SJCRH30 (cell line): Measurements from ENCODE around the gene C10orf90. TPM values are rescaled to one million over a fixed set of nuclear protein-coding genes. Genes with fewer than 3 reads are reported as not detected.

Experiments used
- DNase-seq, 2 experiments: peaks; one replicate each; pipeline ENCODE4 v3.0.0-alpha.2; 2015 to 2020
- H3K27ac ChIP-seq: fragments of 250-450 bp; sonication (Bioruptor Pico); 2 replicates; pipeline ENCODE4 v1.5.1; 2020; ENCODE audit warnings: mild to moderate bottlenecking, moderate library complexity
- H3K27me3 ChIP-seq: fragments of 250-450 bp; sonication (Bioruptor Pico); 2 replicates; pipeline ENCODE4 v1.5.1; 2020; ENCODE audit warnings: mild to moderate bottlenecking, moderate library complexity
- H3K36me3 ChIP-seq: fragments of 250-450 bp; sonication (Bioruptor Pico); 2 replicates; pipeline ENCODE4 v1.5.1; 2020; ENCODE audit warnings: mild to moderate bottlenecking, moderate library complexity
- H3K4me1 ChIP-seq: fragments of 250-450 bp; sonication (Bioruptor Pico); 2 replicates; pipeline ENCODE4 v1.5.1; 2020; ENCODE audit warnings: mild to moderate bottlenecking, moderate library complexity
- H3K4me3 ChIP-seq: fragments of 250-450 bp; sonication (Bioruptor Pico); 2 replicates; pipeline ENCODE4 v1.5.1; 2020; ENCODE audit warnings: mild to moderate bottlenecking, moderate library complexity
- H3K9me3 ChIP-seq: fragments of 250-450 bp; sonication (Bioruptor Pico); replicated peaks from 2 replicates; pipeline ENCODE4 v1.5.1; 2020; ENCODE audit warnings: mild to moderate bottlenecking, moderate library complexity
- total RNA-seq: library from RNA; depleted of rRNA; stranded (reverse); fragments of >200 nt; shearing (Covaris generic); gene quantifications from 2 replicates; pipeline ENCODE4 v1.2.3, GENCODE V29; 2014

C10orf90 gene
- total RNA-seq, 1 experiment from 2014 or later = 0.12 TPM

DNA sequence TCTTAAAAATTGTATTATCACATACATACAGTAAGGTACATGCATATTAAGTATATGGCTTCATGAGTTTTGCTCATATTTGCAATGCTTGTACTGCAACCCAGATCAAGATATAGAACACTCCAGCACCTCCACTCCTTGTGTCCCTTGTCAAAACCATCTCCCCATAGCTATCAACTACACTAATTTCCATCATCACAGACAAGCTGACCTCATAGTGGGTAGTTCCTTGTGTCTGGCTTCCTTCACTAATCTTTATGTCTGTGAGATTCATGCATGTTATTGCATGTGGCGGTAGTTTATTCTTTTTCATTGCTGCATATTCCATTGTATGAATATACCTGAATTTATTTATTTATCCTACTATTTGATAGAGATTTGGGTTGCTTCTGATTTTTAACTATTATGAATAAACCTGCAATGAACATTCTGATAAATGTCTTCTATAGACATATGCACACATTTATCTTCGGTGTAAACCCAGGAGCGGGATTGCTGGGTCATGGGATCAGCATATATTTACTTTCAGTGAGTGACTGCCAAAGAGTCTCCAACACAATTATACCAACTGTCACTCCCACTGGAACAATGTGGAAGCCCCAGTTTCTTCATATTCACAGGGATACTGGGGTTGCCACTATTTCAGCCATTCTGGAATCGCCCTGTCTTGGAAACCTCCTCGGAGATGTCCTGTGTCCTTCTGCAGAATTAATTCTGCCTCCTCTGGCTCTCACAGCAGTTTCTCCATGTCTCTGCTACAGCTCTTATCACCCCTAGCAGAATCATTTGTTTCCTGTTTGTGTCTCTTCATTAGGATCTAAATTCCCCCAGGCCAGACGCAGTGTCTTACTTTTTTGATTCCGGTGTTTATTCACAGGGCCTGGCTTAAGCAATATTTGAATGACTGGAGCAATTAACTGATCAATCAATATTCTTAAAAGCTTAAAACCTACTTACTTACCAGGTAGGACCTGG, 267.5 kb downstream of the C10orf90 start:
- peaks cover 11% of the 10 kb centered on the region for H3K4me1 ChIP-seq
- H3K36me3 ChIP-seq = no peaks in the 10 kb centered on the region
- H3K4me3 ChIP-seq = no peak overlapping the region
- DNase-seq = no peak
- no peaks in the 10 kb centered on the region for H3K27me3 ChIP-seq
- no peak overlapping the region for H3K27ac ChIP-seq
- H3K9me3 ChIP-seq = no peaks in the 10 kb centered on the region

DNA sequence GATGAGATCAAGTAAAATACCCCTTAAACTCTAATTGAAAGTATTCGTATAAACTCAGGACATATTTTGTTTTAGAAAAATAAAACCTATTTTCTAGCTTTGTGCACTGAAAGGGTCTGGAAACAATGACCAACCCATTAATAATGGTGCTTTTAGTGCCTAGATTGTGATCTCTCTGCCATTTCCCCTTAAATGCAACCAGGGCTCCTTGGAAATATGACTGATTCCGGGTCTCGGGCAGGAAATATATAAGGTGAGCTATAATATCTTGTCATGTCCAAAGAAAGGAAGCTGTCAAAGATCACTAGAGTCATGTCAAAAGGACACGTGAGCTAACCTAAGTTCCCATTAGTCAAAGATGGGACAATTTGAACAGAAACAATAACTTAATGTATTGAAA, 269.9 kb downstream of the C10orf90 start:
- Histone ChIP-seq H3K4me3 (no peak overlapping the region), H3K36me3 (no peaks in the 10 kb centered on the region), H3K27me3 (no peaks in the 10 kb centered on the region), H3K4me1 (peaks cover 23% of the 10 kb centered on the region), H3K9me3 (no peaks in the 10 kb centered on the region), H3K27ac (no peak overlapping the region)
- no peak for DNase-seq

DNA sequence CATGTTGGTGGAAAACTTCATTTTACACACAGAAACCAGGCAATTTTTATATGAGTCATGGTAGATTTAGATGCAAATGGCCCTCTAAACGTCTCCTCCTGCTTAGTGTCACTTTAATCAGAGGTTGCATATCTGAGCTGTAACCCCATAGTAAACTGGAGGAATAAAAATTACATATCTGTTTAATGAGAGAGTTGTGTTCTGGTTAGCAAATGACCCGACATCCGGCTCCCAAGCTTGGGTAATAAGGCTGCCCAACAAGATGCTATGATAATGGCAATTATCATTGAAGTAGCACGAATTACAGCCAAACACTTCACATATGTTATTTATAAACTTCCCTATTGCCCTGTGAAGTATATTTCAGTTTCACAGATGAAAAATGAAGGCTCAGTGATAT, 271.6 kb downstream of the C10orf90 start:
- no peak for DNase-seq
- Histone ChIP-seq H3K4me3 (no peak overlapping the region), H3K36me3 (no peaks in the 10 kb centered on the region), H3K27ac (peak overlapping the region; percentile 14; the same call in 1 of the 2 replicates), H3K27me3 (no peaks in the 10 kb centered on the region), H3K4me1 (peaks cover 23% of the 10 kb centered on the region), H3K9me3 (no peaks in the 10 kb centered on the region)

DNA sequence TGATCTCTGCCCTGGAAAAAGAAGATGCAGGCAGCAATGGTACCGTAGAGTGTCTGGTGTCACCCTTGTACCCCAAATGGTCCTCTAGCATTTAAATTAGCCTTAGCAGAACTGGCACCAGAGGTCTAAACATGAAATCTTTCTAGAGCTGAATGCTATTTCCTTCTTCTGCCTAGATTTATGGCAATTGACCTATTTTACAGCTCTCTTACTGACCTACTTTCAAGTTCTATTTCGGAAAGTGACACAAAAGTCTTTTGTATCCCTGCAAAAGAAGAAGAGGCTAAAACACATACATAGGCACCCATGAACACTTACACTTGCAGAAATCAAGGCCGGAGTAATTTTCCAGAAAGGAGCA, 272.1 kb downstream of the C10orf90 start:
- no peak overlapping the region for H3K4me3 ChIP-seq
- no peaks in the 10 kb centered on the region for H3K36me3 ChIP-seq
- no peaks in the 10 kb centered on the region for H3K27me3 ChIP-seq
- no peaks in the 10 kb centered on the region for H3K9me3 ChIP-seq
- H3K4me1 ChIP-seq = peaks cover 23% of the 10 kb centered on the region
- DNase-seq = no peak
- peak overlapping the region; percentile 68 for H3K27ac ChIP-seq

DNA sequence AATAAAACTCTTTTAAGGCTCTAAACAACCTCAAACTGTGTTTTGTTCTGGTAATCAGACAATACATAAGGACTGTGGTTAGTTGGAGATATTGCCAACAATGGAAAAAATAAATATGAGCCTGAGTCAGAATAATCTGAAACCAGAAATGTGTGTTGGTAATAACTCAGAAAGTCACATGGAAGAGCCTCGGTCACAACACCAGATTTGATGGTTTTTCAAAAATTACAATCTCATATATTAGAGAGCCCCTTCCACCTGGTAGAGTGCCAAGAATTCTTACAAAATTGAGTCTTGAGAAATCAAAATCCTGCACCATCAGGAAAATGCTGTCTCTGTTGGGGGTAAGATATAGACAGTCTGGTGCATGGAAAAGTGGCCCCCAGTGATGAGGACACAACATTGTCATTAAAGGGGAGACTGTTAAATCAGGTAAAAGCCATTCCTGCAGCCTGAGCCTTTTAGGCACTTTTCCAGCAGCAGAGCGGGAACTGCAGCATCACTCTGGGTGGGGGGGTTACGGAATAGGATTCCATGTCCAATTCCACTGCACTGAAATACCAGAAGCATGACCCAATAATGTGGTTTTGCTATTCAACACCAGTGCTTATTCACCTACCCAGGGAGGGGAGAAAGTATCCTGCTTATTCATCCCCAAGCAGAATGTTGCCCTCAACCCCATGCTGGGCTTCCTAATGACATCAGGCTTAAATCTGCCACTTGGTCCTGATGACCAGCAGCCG, 272.7 kb downstream of the C10orf90 start:
- Histone ChIP-seq H3K27me3 (no peaks in the 10 kb centered on the region), H3K9me3 (no peaks in the 10 kb centered on the region), H3K4me1 (peaks cover 23% of the 10 kb centered on the region), H3K27ac (peak overlapping the region; percentile 68), H3K36me3 (no peaks in the 10 kb centered on the region), H3K4me3 (no peak overlapping the region)
- DNase-seq = peak; percentile 78 to 86

DNA sequence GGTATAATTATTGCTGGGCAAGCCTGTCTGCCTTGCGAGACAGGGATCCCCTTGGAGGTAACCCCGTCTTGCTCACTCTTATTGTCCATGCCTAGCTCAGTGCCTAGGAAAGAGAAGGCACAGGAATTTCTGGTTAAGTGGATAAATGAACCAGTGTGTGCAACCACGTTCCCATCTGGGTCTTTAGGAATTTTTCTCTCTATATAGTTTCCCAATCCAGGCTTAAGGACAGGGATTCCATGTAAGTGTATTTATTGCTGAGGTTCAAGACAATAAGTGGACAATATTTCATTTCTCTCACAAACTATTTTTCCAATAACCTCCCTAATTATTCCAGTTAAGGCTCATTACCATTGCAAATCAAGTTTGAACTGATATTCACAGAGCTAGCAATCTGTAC, 273.3 kb downstream of the C10orf90 start:
- no peak for DNase-seq
- Histone ChIP-seq H3K9me3 (no peaks in the 10 kb centered on the region), H3K27ac (peak overlapping the region; percentile 68), H3K36me3 (no peaks in the 10 kb centered on the region), H3K27me3 (no peaks in the 10 kb centered on the region), H3K4me3 (no peak overlapping the region), H3K4me1 (peaks cover 24% of the 10 kb centered on the region)

DNA sequence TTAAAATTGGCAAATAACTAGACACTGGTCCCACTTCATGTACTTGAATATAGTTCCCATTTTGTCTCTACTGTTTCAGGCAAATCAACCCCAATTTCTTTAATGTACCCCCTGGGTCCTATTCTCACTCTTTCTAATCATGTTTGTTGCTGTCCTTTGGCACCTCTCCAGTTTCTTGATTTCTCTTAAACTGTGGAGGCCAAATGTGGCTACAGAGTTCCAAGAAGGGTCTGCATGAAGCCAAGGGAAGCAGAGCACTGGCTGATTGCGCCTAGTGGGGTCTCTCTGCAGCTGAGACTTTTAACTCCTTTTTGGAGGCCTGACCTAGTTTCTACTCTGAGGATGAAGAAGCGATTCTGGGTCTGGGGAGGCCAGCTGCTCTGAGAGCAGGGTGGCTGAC, 275.5 kb downstream of the C10orf90 start:
- peaks cover 32% of the 10 kb centered on the region for H3K4me1 ChIP-seq
- no peak overlapping the region for H3K4me3 ChIP-seq
- H3K9me3 ChIP-seq = no peaks in the 10 kb centered on the region
- no peaks in the 10 kb centered on the region for H3K36me3 ChIP-seq
- no peak for DNase-seq
- no peak overlapping the region for H3K27ac ChIP-seq
- H3K27me3 ChIP-seq = no peaks in the 10 kb centered on the region

DNA sequence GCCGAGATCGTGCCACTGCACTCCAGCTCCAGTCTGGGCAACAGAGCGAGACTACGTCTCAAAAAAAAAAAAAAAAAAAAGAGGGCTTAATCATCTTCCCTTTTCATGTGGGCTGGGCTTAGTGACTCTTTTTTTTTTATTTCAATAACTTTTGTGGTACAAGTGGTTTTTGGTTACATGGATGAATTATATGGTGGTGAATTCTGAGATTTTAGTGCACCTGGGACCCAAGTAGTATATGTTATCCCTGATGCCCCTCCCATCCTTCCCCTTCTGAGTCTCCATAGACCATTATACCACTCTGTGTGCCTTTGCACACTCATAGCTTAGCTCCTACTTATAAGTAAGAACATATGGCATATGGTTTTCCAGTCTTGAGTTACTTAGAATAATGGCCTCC, 277.4 kb downstream of the C10orf90 start:
- Histone ChIP-seq H3K4me3 (no peak overlapping the region), H3K9me3 (no peaks in the 10 kb centered on the region), H3K36me3 (no peaks in the 10 kb centered on the region), H3K4me1 (peaks cover 21% of the 10 kb centered on the region), H3K27ac (no peak overlapping the region; the same call in 1 of the 2 replicates), H3K27me3 (no peaks in the 10 kb centered on the region)
- DNase-seq = no peak

DNA sequence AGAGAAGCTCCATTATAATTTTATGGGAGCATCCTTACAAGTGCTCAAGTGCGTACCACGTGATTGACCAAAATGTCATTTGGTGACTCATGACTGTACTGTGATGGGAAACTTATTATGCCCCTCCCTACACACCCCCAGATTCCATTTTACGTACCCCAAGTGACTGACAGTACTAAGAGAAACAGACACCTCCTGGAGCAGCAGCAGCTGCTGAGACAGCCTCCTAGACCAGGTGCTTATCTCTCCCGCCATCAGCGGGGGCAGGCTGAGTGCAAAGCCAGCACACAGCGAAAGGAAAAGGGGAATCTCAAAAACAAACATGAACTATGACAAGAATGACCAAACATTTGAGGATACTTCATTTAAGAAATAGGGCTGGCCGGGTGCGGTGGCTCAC, 278.0 kb downstream of the C10orf90 start:
- H3K27ac ChIP-seq = peak overlapping the region; percentile 37
- peaks cover 16% of the 10 kb centered on the region for H3K4me1 ChIP-seq
- no peaks in the 10 kb centered on the region for H3K36me3 ChIP-seq
- no peaks in the 10 kb centered on the region for H3K27me3 ChIP-seq
- DNase-seq = peak; percentile 65 to 74
- no peak overlapping the region for H3K4me3 ChIP-seq
- H3K9me3 ChIP-seq = no peaks in the 10 kb centered on the region

DNA sequence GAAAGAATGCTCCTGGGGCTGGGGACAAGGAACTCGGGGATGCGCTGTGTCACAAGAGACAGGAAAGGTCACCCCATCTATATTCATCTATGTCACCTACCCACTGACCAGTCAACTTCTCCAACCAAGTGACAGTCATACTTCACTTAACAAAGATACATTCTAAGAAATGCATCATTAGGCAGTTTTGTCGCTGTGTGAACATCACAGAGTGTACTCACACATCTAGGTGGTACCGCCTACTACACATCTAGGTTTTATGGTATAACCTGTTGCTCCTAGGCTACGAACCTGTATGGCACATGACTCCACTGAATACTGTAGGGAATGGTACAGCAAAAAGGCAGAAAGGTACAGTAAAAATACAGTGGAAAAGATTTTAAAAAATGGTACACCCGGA, 278.4 kb downstream of the C10orf90 start:
- Histone ChIP-seq H3K4me3 (no peak overlapping the region), H3K36me3 (no peaks in the 10 kb centered on the region), H3K27ac (no peak overlapping the region), H3K27me3 (no peaks in the 10 kb centered on the region), H3K4me1 (peaks cover 12% of the 10 kb centered on the region), H3K9me3 (no peaks in the 10 kb centered on the region)
- DNase-seq = no peak

DNA sequence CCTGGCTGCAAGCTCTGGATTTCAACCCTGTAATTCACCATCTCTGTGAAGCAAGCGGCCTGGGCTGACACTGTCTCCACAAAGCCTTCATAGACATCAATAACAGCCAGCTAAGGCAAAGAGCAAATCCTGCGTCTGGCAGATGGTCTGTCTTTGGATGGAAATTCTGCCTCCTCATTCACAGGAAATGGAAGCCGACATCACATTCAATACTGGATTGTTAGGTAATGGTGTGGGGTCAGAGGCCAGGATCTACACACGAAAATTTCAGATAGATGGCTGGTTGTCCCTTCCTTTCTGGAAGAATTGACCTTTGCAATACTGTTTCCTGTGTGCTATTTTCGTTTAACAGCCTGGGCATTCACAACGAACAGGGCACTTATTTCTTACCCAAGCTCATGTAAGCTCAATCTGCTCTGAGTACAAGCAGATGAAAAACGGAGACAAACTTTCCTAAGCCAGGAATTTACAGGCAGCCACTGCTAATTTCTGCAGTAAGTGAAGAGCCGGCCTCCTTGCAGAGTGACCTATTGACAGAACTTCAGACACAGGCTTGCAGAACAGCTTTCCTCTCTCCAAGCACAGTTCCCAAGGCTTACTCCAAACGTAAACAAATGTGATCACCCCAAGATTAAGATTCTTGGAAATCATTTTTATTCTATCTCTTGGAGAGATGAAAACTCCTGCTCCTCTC, 279.2 kb downstream of the C10orf90 start:
- no peak overlapping the region for H3K27ac ChIP-seq
- no peaks in the 10 kb centered on the region for H3K36me3 ChIP-seq
- H3K27me3 ChIP-seq = no peaks in the 10 kb centered on the region
- H3K4me1 ChIP-seq = peaks cover 9% of the 10 kb centered on the region; the same call in 1 of the 2 replicates
- no peaks in the 10 kb centered on the region for H3K9me3 ChIP-seq
- no peak overlapping the region for H3K4me3 ChIP-seq
- DNase-seq = no peak

DNA sequence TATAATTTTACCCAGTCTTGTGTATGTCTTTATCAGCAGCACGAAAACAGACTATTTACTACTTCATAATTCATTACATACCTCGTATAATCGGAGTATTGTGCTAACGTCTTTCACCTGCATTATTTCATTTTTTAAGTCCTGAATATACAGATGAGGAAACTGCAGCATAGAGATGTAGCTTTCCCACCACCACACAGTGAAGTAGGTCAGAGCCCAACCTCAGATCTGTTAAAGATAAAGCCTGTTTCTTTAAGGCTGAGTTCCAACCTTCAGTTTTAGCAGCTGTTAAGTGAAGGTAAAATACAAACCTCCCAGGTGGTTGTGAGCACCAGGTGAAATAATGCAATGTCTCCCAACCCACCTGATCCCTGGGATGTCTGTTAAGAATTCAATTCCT, 280.2 kb downstream of the C10orf90 start:
- Histone ChIP-seq H3K27ac (no peak overlapping the region), H3K36me3 (no peaks in the 10 kb centered on the region), H3K4me3 (no peak overlapping the region), H3K9me3 (no peaks in the 10 kb centered on the region; the same call in 1 of the 2 replicates), H3K4me1 (peaks cover 9% of the 10 kb centered on the region; the same call in 1 of the 2 replicates), H3K27me3 (no peaks in the 10 kb centered on the region)
- no peak for DNase-seq

DNA sequence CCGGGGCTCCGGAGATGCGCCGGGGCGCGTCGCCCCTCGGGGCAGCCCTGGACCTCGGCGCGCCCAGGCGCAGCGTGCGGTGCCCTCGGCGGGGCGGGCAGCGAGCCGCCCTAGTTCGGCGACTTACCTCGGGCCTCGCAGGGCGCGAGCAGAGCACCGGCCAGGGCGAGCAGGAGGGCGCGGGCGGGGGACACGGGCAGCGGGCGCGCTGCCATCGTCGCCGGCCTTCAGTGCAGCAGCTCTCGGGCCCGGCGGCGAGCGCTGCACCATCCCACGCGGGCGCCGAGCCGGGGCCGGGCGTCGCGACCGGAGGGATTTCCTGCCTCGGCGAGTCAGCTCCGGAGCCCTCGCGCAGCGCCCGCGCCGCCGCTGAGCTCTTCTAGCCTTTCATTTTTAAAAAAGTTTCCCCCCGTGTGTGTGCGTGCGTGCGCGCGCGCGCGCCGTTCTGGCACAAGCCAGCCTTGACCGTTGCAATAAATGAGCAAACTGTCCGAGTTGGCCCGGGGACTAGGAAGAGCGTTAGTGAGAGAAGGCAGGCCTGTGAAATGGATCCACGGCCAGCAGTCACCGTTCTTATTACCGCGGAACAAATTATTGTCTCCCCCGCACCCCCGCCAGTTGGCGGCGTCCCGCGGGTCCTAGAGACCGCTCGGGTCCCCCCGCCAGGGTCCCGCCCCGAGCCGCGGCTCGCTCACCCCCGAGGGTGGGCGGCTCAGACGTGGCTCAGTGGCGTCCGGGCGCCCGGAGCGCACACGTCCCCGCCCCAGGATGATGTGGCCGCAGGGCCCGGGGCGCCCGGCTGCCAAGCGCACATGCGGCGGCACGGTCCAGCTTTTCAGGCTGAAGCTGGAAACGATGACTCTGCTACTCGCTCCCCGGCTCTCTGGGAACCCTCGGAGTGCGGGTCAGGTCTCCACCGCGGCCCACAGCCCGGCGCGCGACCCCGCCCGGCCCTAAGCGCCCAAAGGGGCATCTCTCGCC, 282.3 kb downstream of the C10orf90 start, which contains the start of gene ADAM12:
ADAM12 (minus strand) TSS at position 547 of the 981 bp plus-strand sequence; CDS start at position 215, 332 bp downstream.
- Histone ChIP-seq H3K36me3 (no peaks in the 10 kb centered on the region), H3K27me3 (no peaks in the 10 kb centered on the region), H3K9me3 (peaks cover 7% of the 10 kb centered on the region), H3K4me3 (no peak within 1 kb of the TSS), H3K4me1 (peaks cover 18% of the 10 kb centered on the region), H3K27ac (no peak within 1 kb of the TSS)
- no peak for DNase-seq
